BJ (cell line): ENCODE data around the gene SORCS2. TPM values are rescaled to one million over a fixed set of nuclear protein-coding genes. Genes with fewer than 3 reads are reported as not detected.
"Not testable (repeated sequence)": the region's sequence is repeated elsewhere in the genome, so short reads cannot be mapped to it uniquely, and the experiment has no call there.

Experiments
- CTCF ChIA-PET: fragments of 350-600 bp; formaldehyde crosslinking; extraction: SDS; loops from one replicate; lab custom pipeline; 2021; ENCODE audit warnings: antibody characterized with exemption, inconsistent platforms; lab: Yijun Ruan, JAX
- POLR2A ChIA-PET: fragments of 300-600 bp; sonication (Branson Sonifier 250); formaldehyde crosslinking; extraction: SDS; loops from one replicate; lab custom pipeline; 2021; ENCODE audit warnings: antibody characterized with exemption; lab: Charles Lee
- DNase-seq: peaks from one replicate; pipeline ENCODE4 v3.0.0-alpha.2; 2011; ENCODE audit warnings: low read depth
- H3K27me3 ChIP-seq: 2 replicates; pipeline ENCODE4 v1.6.0; 2011; ENCODE audit warnings: low read length; ENCODE audit not compliant: control insufficient read depth, insufficient read depth
- H3K36me3 ChIP-seq: 2 replicates; pipeline ENCODE4 v1.5.1; 2011; ENCODE audit warnings: low read length; ENCODE audit not compliant: control insufficient read depth, insufficient read depth
- H3K4me3 ChIP-seq: 2 replicates; pipeline ENCODE4 v1.5.1; 2011; ENCODE audit warnings: low read depth, mild to moderate bottlenecking, control low read depth, low read length
- polyA plus RNA-seq: library from polyadenylated mRNA; depleted of rRNA; stranded (reverse); fragments of >200 nt; gene quantifications from 2 replicates; pipeline ENCODE4 v1.2.3, GENCODE V29; 2011
- TF ChIP-seq, protein P1 (sequence below): IDR thresholded peaks from 2 replicates; pipeline ENCODE4 v1.5.1; 2011; ENCODE audit warnings: low read depth, mild to moderate bottlenecking, control low read depth, inconsistent platforms, low read length, moderate library complexity; ENCODE audit not compliant: insufficient read depth

The SORCS2 gene
- polyA plus RNA-seq, 1 experiment, result 0.63 TPM

DNA sequence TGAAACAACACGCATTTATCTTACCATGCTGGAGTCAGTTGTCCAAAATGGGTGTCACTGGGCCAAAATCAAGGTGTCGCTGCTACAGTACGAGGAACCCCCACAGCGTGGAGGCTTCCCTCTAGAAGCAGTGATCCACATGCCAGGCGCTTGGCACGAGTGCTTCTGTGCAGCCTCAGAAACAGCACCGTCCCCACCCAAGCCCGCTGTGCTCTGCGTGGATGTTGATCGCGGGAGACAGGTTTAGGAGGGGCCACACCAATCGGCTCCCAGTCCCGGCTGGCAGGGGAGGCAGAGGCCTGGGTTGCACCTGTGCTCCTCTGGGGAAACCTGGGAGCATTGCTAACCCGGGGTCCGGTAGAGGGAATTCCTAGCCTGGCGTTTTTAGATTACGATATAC is 407.9 kb downstream of the SORCS2 start:
- H3K36me3 ChIP-seq, result no peaks in the 10 kb centered on the region
- TF ChIP-seq, protein P1, sequence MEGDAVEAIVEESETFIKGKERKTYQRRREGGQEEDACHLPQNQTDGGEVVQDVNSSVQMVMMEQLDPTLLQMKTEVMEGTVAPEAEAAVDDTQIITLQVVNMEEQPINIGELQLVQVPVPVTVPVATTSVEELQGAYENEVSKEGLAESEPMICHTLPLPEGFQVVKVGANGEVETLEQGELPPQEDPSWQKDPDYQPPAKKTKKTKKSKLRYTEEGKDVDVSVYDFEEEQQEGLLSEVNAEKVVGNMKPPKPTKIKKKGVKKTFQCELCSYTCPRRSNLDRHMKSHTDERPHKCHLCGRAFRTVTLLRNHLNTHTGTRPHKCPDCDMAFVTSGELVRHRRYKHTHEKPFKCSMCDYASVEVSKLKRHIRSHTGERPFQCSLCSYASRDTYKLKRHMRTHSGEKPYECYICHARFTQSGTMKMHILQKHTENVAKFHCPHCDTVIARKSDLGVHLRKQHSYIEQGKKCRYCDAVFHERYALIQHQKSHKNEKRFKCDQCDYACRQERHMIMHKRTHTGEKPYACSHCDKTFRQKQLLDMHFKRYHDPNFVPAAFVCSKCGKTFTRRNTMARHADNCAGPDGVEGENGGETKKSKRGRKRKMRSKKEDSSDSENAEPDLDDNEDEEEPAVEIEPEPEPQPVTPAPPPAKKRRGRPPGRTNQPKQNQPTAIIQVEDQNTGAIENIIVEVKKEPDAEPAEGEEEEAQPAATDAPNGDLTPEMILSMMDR, result no peak
- no peak for DNase-seq
- POLR2A ChIA-PET, result no interaction called here
- no peaks in the 10 kb centered on the region for H3K27me3 ChIP-seq
- CTCF ChIA-PET, result interaction anchor here (0.9 kb wide), 1 partner anchor 17 kb away, joined by 3 read pairs; no protein-coding TSS in a partner anchor
- no peak overlapping the region for H3K4me3 ChIP-seq

DNA sequence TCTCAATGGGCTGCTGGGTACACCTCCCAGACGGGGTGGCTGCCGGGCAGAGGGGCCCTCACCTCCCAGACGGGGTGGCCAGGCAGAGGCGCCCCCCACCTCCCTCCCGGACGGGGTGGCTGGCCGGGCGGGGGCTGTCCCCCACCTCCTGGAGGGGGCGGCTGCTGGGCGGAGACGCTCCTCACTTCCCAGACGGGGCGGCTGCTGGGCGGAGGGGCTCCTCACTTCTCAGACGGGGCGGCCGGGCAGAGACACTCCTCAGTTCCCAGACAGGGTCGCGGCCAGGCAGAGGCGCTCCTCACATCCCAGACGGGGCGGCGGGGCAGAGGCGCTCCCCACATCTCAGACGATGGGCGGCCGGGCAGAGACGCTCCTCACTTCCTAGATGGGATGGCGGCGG is 409.8 kb downstream of the SORCS2 start:
- H3K36me3 ChIP-seq, H3K27me3 ChIP-seq, CTCF ChIA-PET, DNase-seq, POLR2A ChIA-PET, H3K4me3 ChIP-seq: not testable (repeated sequence)

DNA sequence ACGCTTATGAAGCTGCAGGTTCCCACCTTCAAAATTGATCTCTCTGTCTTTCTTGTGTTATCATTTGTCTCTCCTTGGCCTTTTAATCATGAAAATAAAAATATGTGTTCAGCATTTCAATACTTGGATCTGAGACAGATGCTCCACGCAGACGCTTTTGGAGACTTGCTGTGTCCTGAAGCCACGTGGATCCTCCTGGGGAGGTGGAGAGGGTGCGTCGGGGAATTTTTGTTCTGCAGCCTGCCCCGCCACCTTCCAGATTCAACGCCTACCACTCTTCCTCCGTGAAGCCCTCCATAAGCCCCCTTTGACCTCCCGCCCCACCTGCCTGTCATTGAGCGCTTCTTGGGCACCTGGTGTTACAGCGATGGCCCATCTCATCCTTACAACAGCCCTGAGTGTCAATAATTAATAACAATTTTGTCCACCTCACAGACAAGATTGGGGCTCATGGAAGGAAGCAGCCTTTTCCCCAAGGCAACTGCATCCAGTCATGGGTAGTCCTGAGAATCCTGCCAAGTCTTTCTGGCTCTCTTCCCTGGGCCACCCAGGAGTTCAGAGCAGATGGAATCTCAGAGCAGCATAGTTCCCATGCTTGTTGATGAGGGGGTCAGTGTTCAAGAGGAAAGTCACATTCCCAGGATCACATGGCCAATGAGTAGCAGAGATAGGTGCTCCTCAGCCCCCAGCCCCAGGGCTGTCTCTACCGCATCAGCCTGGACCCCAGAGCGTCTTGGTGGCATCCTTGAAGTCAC is 415.0 kb downstream of the SORCS2 start:
- TF ChIP-seq, protein P1, result no peak
- no peak overlapping the region for H3K4me3 ChIP-seq
- no peak for DNase-seq
- ChIA-PET POLR2A (no interaction called here), CTCF (no interaction called here)
- H3K27me3 ChIP-seq, result peaks cover 1% of the 10 kb centered on the region; the same call in 1 of the 2 replicates
- no peaks in the 10 kb centered on the region for H3K36me3 ChIP-seq

DNA sequence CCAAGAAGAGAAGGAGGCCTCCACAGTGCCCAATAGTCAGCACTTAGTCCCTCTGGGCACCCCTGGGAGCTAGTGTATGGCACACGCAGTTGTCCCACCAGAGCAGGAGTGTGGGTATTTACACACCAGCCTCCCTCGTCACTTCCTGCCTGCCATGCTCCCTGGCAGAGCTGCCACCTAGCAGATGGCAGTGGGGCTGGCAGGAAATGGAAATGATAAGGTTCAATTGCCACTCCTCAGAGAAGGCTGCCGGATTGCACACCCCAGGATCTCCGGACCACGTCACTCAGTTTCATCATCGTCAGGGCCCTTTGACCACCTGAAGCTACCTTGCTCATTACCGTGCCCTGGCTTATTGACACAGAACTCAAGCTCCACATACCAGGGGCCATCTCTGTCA is 415.7 kb downstream of the SORCS2 start:
- POLR2A ChIA-PET, result no interaction called here
- Histone ChIP-seq H3K27me3 (peaks cover 1% of the 10 kb centered on the region), H3K4me3 (no peak overlapping the region), H3K36me3 (no peaks in the 10 kb centered on the region)
- DNase-seq, result no peak
- TF ChIP-seq, protein P1, result no peak
- CTCF ChIA-PET, result no interaction called here

DNA sequence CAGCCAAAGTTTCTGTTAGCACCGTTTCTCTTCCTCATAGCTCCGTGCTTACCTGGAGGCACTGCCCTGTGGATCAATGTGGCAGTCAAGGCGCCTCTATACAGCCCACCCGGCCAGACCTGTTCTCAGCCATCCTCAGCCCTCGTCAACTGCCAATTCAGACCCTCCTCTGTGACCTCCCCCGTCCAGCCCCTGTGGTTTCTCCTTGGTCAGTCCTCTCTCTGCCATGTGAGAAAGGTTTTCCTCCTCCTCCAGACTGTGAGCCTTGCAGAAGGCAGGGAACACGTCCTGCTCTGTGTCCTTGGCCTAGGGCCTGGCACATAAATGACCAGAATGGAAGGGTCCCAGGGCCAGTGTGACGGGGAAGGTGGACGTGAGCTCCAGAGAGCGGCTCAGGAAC is 417.0 kb downstream of the SORCS2 start:
- DNase-seq, result no peak
- no peaks in the 10 kb centered on the region for H3K36me3 ChIP-seq
- ChIA-PET POLR2A (no interaction called here), CTCF (no interaction called here)
- TF ChIP-seq, protein P1, result no peak
- no peak overlapping the region for H3K4me3 ChIP-seq
- peaks cover 1% of the 10 kb centered on the region for H3K27me3 ChIP-seq
